Measurements from ENCODE around the gene RHOB.
"Not testable (repeated sequence)": the region's sequence is repeated elsewhere in the genome, so short reads cannot be mapped to it uniquely, and the experiment has no call there.

The RHOB gene

DNA sequence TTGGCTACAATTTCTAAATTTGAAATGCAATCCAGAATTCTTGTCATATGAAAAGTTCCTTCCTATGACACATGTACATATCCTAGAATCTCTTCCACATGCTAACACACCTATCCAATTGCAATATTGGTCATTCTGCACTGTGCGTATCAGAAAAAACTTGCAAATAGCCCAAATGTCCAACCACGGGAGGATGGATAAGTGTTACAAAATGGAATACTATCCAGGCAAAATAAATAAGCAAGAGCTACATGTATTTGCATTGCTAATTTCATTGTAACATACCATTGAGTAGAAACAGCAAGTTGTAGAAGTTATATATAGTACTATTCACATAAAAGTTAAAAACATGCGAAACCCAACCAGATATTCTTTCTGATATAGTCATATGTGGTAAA lies 15.6 kb upstream of the RHOB start:
- DNase-seq (ENCODE audit: low spot score): no peak
- in situ Hi-C loops (cut with MboI; ENCODE audit: low sequenced_read_pairs, unreplicated experiment): no loop called here
- TF ChIP-seq, protein P1, sequence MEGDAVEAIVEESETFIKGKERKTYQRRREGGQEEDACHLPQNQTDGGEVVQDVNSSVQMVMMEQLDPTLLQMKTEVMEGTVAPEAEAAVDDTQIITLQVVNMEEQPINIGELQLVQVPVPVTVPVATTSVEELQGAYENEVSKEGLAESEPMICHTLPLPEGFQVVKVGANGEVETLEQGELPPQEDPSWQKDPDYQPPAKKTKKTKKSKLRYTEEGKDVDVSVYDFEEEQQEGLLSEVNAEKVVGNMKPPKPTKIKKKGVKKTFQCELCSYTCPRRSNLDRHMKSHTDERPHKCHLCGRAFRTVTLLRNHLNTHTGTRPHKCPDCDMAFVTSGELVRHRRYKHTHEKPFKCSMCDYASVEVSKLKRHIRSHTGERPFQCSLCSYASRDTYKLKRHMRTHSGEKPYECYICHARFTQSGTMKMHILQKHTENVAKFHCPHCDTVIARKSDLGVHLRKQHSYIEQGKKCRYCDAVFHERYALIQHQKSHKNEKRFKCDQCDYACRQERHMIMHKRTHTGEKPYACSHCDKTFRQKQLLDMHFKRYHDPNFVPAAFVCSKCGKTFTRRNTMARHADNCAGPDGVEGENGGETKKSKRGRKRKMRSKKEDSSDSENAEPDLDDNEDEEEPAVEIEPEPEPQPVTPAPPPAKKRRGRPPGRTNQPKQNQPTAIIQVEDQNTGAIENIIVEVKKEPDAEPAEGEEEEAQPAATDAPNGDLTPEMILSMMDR (IDR thresholded peaks at IDR 0.05; ENCODE audit: borderline replicate concordance, control extremely low read depth, extremely low read depth, insufficient read depth, missing control alignments): no peak

DNA sequence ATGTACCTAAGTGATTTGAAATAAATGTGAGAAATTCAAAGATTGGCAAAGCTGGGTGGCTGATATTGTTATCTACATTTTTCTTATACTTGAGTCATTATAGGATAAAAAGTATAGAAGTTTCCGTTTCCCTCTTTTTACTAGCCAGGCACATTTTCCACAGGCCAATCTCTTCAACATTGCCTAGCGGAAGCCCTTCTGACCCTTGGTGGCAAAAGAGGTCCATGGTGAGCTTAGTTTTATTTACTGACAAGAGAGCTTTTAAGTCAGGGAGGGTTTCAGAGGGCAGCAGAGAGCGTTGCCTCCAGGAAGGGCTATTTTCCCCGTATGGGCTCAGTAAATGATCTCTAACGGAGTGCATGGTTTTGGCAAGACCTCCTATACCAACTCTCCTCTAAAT lies 15.1 kb upstream of the RHOB start:
- TF ChIP-seq, protein P1 (IDR thresholded peaks at IDR 0.05; ENCODE audit: borderline replicate concordance, control extremely low read depth, extremely low read depth, insufficient read depth, missing control alignments): no peak
- in situ Hi-C loops (cut with MboI; ENCODE audit: low sequenced_read_pairs, unreplicated experiment): no loop called here
- no peak for DNase-seq (ENCODE audit: low spot score)

DNA sequence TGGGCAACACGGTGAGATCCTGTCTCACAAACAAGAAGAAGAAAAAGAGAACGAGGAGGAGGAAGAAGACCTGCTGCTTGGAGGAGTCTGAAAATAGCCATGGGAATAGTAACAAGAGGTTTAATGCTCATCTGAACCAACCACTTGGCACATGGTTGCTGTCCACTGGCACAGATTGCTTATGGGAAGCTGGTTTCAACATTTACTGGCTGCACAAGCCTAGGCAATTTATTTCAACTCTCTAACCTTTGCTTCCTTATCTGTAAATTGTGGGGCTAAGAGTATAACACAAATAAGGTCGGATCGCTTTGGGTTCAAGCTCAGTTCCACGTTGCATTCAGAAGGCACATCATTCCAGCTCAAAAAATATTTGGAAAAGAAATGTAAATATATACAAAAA lies 14.2 kb upstream of the RHOB start:
- TF ChIP-seq, protein P1 (IDR thresholded peaks at IDR 0.05; ENCODE audit: borderline replicate concordance, control extremely low read depth, extremely low read depth, insufficient read depth, missing control alignments): no peak
- in situ Hi-C loops (cut with MboI; ENCODE audit: low sequenced_read_pairs, unreplicated experiment): no loop called here

DNA sequence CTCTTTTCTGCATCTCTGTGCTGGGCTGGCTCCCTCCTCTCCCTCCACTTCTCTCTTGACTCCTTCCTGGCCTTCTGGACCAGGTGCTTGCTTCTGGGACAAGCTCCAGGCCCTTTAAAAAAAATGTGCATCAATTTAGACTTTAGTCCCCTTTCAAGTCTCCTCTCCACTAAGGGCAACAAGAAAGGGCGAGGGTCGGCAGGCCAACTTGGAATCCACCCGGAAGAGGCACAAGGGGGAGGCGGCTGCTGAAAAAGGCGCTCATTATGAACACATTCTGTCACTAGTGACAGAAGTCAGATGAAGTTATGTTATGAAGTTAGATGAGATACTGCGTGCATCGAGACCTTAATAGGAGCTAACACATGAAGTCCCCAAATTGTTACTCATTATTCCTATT lies 13.6 kb upstream of the RHOB start:
- in situ Hi-C loops (cut with MboI; ENCODE audit: low sequenced_read_pairs, unreplicated experiment): no loop called here
- DNase-seq (ENCODE audit: low spot score): no peak
- TF ChIP-seq, protein P1 (IDR thresholded peaks at IDR 0.05; ENCODE audit: borderline replicate concordance, control extremely low read depth, extremely low read depth, insufficient read depth, missing control alignments): no peak

More for the DNA sequence above, 14.2 kb upstream of the RHOB start:
- no peak for DNase-seq (ENCODE audit: low spot score)

DNA sequence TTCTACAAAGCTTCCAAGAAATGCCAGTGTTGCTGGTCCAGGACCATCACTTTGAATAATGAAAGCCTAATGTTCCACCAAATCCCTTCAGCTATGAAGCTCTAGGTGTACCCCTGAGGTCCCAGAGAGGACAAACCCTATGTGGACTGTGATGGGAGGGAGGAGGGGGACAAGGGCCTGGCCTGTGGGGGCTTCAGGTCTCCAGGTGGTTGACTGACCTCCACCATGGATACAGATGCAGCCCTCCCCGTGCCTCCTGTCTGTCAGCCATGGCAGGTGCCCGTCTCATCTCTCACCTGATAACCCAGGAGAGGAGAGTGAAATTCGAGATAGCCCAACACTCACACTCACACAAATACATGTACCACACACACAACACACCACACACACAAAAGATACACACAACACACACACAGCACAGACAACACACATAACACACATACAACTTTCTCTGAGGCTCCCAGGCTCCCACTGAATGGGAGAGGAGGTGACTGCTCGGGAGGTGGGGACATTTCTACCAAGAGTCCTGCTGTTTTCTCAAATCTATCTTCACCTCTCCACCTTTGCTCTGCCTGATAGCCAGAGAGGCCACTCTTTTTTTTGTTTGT lies 12.8 kb upstream of the RHOB start:
- in situ Hi-C loops (cut with MboI; ENCODE audit: low sequenced_read_pairs, unreplicated experiment): no loop called here
- no peak for DNase-seq (ENCODE audit: low spot score)
- TF ChIP-seq, protein P1 (IDR thresholded peaks at IDR 0.05; ENCODE audit: borderline replicate concordance, control extremely low read depth, extremely low read depth, insufficient read depth, missing control alignments): no peak

DNA sequence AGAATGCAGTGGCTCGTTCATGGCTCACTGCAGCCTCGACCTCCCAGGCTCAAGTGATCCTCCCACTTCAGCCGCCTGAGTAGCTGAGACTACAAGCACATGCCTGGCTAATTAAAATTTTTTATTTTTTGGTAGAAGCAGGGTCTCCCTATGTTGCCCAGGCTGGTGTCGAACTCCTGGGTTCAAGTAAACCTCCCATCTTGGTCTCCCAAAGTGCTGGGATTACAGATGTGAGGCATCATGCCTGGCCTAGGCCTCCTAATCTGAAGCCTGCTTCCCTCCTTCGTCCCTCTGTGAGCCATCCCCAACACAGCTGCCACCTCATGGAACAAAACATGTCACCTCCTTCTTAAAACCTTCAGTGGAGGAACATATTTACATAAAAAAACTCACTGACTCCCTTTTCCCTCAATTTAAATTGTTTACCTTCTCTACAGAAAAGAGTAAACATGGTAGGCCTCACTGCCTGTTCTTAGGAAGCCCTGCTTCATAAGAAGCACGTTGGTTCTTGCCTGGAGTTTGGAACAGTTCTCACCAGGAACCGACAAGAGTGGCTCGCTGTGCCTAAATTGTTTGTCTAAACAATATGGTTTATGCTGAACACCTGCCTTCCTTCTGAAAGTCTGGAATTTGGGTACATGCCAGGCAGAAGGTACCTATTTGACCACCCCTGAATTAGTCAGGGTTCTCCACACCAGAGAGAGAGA lies 12.1 kb upstream of the RHOB start:
- in situ Hi-C loops (cut with MboI; ENCODE audit: low sequenced_read_pairs, unreplicated experiment): no loop called here
- no peak for DNase-seq (ENCODE audit: low spot score)
- TF ChIP-seq, protein P1 (IDR thresholded peaks at IDR 0.05; ENCODE audit: borderline replicate concordance, control extremely low read depth, extremely low read depth, insufficient read depth, missing control alignments): no peak

DNA sequence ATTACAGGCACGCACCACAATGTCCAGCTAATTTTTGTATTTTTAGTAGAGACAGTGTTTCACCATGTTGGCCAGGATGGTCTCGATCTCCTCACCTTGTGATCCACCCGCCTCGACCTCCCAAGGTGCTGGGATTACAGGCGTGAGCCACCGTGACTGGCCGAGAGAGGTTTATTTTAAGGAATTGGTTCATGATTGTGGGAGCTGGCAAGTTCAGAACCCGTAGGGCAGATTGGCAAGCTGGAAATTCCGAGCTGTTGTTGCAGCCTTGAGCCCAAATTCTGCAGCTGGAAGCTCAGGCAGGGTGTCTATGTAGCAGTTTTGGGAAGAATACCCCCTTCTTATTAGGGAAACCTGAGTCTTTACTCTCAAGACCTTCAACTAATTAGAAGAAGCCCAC lies 11.4 kb upstream of the RHOB start:
- DNase-seq (ENCODE audit: low spot score); in situ Hi-C loops (cut with MboI; ENCODE audit: low sequenced_read_pairs, unreplicated experiment): not testable (repeated sequence)
